HepG2 (cell line): ENCODE measurements around the gene DPM2. TPM values are rescaled to one million over a fixed set of nuclear protein-coding genes. Genes with fewer than 3 reads are reported as not detected.

Source experiments
- ATF4 ChIP-seq, 2 experiments: fragments of 450-650 bp in 1 of 2; sonication (generic) in 1 of 2; formaldehyde crosslinking; IDR thresholded peaks; 2 replicates each; pipeline versions ENCODE4 v1.5.0 to v1.8.0; 2020 to 2022; ENCODE audit warnings: mild to moderate bottlenecking in 1 of 2, missing genetic modification reagents in 1 of 2
- CCDC6 ChIP-seq: sonication (generic); formaldehyde crosslinking; IDR thresholded peaks from 2 replicates; pipeline ENCODE4 v1.8.1; 2022; ENCODE audit warnings: mild to moderate bottlenecking, missing genetic modification reagents, moderate library complexity
- CREM ChIP-seq, 2 experiments: sonication (generic) in 1 of 2; formaldehyde crosslinking in 1 of 2; IDR thresholded peaks; 2 replicates each; pipeline versions ENCODE4 v1.4.0 to v1.6.1; 2016 to 2020; ENCODE audit warnings: antibody characterized with exemption in 1 of 2, mild to moderate bottlenecking in 1 of 2, missing genetic modification reagents in 1 of 2
- HMG20B ChIP-seq: conservative IDR thresholded peaks from 2 replicates; pipeline ENCODE4 v1.6.1; 2016; ENCODE audit warnings: missing genetic modification reagents, missing compliant biosample characterization
- HNF4A ChIP-seq: sonication (generic); formaldehyde crosslinking; IDR thresholded peaks from 2 replicates; pipeline ENCODE4 v1.4.0; 2020; ENCODE audit warnings: missing genetic modification reagents
- MLX ChIP-seq: IDR thresholded peaks from 2 replicates; pipeline ENCODE4 v1.6.1; 2016
- NCOA1 ChIP-seq: sonication (generic); formaldehyde crosslinking; IDR thresholded peaks from 2 replicates; pipeline ENCODE4 v1.9.0; 2021; ENCODE audit warnings: missing genetic modification reagents
- PAF1 ChIP-seq: IDR thresholded peaks from 2 replicates; pipeline ENCODE4 v1.6.1; 2016; ENCODE audit warnings: missing genetic modification reagents, missing compliant biosample characterization
- PCBP2 ChIP-seq: fragments of 200-400 bp; formaldehyde crosslinking; optimal IDR thresholded peaks from 2 replicates; pipeline ENCODE3; 2018; ENCODE audit warnings: low read length, low read depth; ENCODE audit not compliant: poor library complexity, severe bottlenecking
- SAFB2 ChIP-seq: sonication (generic); formaldehyde crosslinking; IDR thresholded peaks from 2 replicates; pipeline ENCODE4 v1.5.1; 2020; ENCODE audit warnings: missing genetic modification reagents, low read depth, mild to moderate bottlenecking, borderline replicate concordance
- SMC3 ChIP-seq: IDR thresholded peaks from 2 replicates; pipeline ENCODE4 v1.6.1; 2011; ENCODE audit warnings: low read length, improper control_type of control experiment
- SP1 ChIP-seq, 2 experiments: fragments of 450-650 bp in 1 of 2; sonication (generic) in 1 of 2; formaldehyde crosslinking in 1 of 2; IDR thresholded peaks; 2 replicates each; pipeline versions ENCODE4 v1.4.0 to v1.6.1; 2016 to 2020; ENCODE audit warnings: missing genetic modification reagents in 1 of 2
- SP5 ChIP-seq: IDR thresholded peaks from 2 replicates; pipeline ENCODE4 v1.6.1; 2016; ENCODE audit warnings: low read depth, borderline replicate concordance
- THYN1 ChIP-seq: sonication (generic); formaldehyde crosslinking; IDR thresholded peaks from 2 replicates; pipeline ENCODE4 v1.8.1; 2023; ENCODE audit warnings: low read depth, mild to moderate bottlenecking, moderate library complexity, missing genetic modification reagents, borderline replicate concordance
- ZFX ChIP-seq: sonication (generic); formaldehyde crosslinking; IDR thresholded peaks from 2 replicates; pipeline ENCODE4 v1.4.0; 2020; ENCODE audit warnings: mild to moderate bottlenecking, low read depth, missing genetic modification reagents, moderate library complexity
- ZHX1 ChIP-seq: sonication (generic); formaldehyde crosslinking; IDR thresholded peaks from 2 replicates; pipeline ENCODE4 v1.8.1; 2022; ENCODE audit warnings: low read depth, mild to moderate bottlenecking, missing genetic modification reagents
- ZKSCAN8 ChIP-seq: IDR thresholded peaks from 2 replicates; pipeline ENCODE4 v1.6.1; 2016; ENCODE audit warnings: borderline replicate concordance, missing genetic modification reagents, missing compliant biosample characterization
- ZNF34 ChIP-seq: sonication (generic); formaldehyde crosslinking; IDR thresholded peaks from 2 replicates; pipeline ENCODE4 v1.4.0; 2020; ENCODE audit warnings: mild to moderate bottlenecking, missing genetic modification reagents, borderline replicate concordance
- ZNF512 ChIP-seq: sonication (generic); formaldehyde crosslinking; IDR thresholded peaks from 2 replicates; pipeline ENCODE4 v1.4.0; 2020; ENCODE audit warnings: mild to moderate bottlenecking, missing genetic modification reagents
- ZNF558 ChIP-seq: sonication (generic); formaldehyde crosslinking; IDR thresholded peaks from 2 replicates; pipeline ENCODE4 v1.9.0; 2022; ENCODE audit warnings: mild to moderate bottlenecking, missing genetic modification reagents, borderline replicate concordance
- ZNF710 ChIP-seq: sonication (generic); formaldehyde crosslinking; IDR thresholded peaks from 2 replicates; pipeline ENCODE4 v1.5.0; 2020; ENCODE audit warnings: mild to moderate bottlenecking, missing genetic modification reagents, borderline replicate concordance
- polyA plus RNA-seq, 8 experiments: library from polyadenylated mRNA; depleted of rRNA in 3 of 8; stranded (reverse) in 7 of 8; unstranded in 1 of 8; fragments of >200 nt; fragmentation: Illumina TruSeq in 4 of 8; extraction: Trizol in 4 of 8; gene quantifications; 2 replicates each; pipeline versions ENCODE4 v1.2.1 to v1.2.3, GENCODE V29; 2011 to 2016; ENCODE audit warnings: low read depth in 4 of 8, missing spikeins in 1 of 8, mixed read lengths in 1 of 8; ENCODE audit not compliant: insufficient read depth in 1 of 8
- total RNA-seq, 5 experiments: library from RNA; depleted of rRNA; stranded (reverse); fragments of >200 nt; fragmentation: Illumina TruSeq; extraction: Trizol; gene quantifications; 2 replicates each; pipeline ENCODE4 v1.2.3, GENCODE V29; 2016; ENCODE audit warnings: low read depth in 1 of 5

The DPM2 gene
- total and polyA plus RNA-seq, 2 of the 13 experiments (the other 11 are each of a cell fraction or from before 2014, with no cell fraction given) = 24.8 to 35.3 TPM

GRCh38 chr9:127931092-127931881 is 6.4 kb downstream of the DPM2 start (continued):
- TF ChIP-seq ZHX1 = no peak
- no peak for TF ChIP-seq CCDC6 (CRISPR knock-in tag)
- TF ChIP-seq MLX (CRISPR knock-in tag) = no peak
- TF ChIP-seq HNF4A (CRISPR knock-in tag) = no peak
- no peak for TF ChIP-seq ZNF512 (CRISPR knock-in tag)
- 0 out of 4 replicates have a peak, but pooled peaks of 1 of the 2 experiments have one; percentile 22 for TF ChIP-seq ATF4 (CRISPR knock-in tag; IDR thresholded peaks at IDR 0.05)
- TF ChIP-seq ZFX (CRISPR knock-in tag) = peak; percentile 57; the same call in 1 of the 2 replicates
- TF ChIP-seq ZNF558 = 0 out of 2 replicates have a peak, but pooled peaks have one; percentile 58
- TF ChIP-seq ZNF34 (CRISPR knock-in tag) = no peak
- peak; percentile 36 for TF ChIP-seq PCBP2
- no peak for TF ChIP-seq ZKSCAN8 (CRISPR knock-in tag)
- TF ChIP-seq SMC3 = no peak
- no peak for TF ChIP-seq THYN1 (CRISPR knock-in tag)
- TF ChIP-seq PAF1 (CRISPR knock-in tag) = no peak
- TF ChIP-seq HMG20B (CRISPR knock-in tag) = no peak
- no peak for TF ChIP-seq SP1 (IDR thresholded peaks at IDR 0.05)
- TF ChIP-seq SP1 (CRISPR knock-in tag; IDR thresholded peaks at IDR 0.05) = peak; percentile 10; the same call in 1 of the 2 replicates
- no peak for TF ChIP-seq ZNF710 (CRISPR knock-in tag)
- TF ChIP-seq SP5 (CRISPR knock-in tag) = no peak
- TF ChIP-seq CREM (IDR thresholded peaks at IDR 0.05) = no peak
- no peak for TF ChIP-seq CREM (CRISPR knock-in tag; IDR thresholded peaks at IDR 0.05)
- no peak for TF ChIP-seq SAFB2 (CRISPR knock-in tag)
- TF ChIP-seq NCOA1 (CRISPR knock-in tag) = no peak
